HG03460 (cell line): ENCODE measurements around the gene ITPKA.
A peak's percentile ranks its signal among the peaks of the same experiment; 100 is the strongest.

ENCODE experiments used
- ATAC-seq: cut with Tn5 transposase; IDR thresholded peaks from one replicate; pipeline ENCODE4 v1.9.1; 2021; ENCODE audit not compliant: unreplicated experiment

The ITPKA gene

GRCh38 chr15:41489641-41490040 is 4.0 kb upstream of the ITPKA start:
- no peak for ATAC-seq

GRCh38 chr15:41490355-41490754 is 3.3 kb upstream of the ITPKA start:
- ATAC-seq, result no peak

GRCh38 chr15:41491889-41492288 is 1.8 kb upstream of the ITPKA start:
- no peak for ATAC-seq

- ATAC-seq, result no peak
Measured at GRCh38 chr15:41492597-41493204, 973 bp upstream of the ITPKA start.

GRCh38 chr15:41493902-41494189 is 172 bp downstream of the ITPKA start:
- ATAC-seq, result peak; percentile 13

- ATAC-seq, result peak; percentile 8
Measured at GRCh38 chr15:41494190-41494921, 682 bp downstream of the ITPKA start.

GRCh38 chr15:41494922-41495735 is 1.5 kb downstream of the ITPKA start:
- no peak for ATAC-seq

- ATAC-seq, result no peak
Measured at GRCh38 chr15:41495736-41496599, 2.3 kb downstream of the ITPKA start.

GRCh38 chr15:41498657-41499056 is 5.0 kb downstream of the ITPKA start:
- no peak for ATAC-seq

GRCh38 chr15:41499109-41499851 is 5.6 kb downstream of the ITPKA start:
- ATAC-seq, result no peak

- no peak for ATAC-seq
Measured at GRCh38 chr15:41501191-41501917, 7.7 kb downstream of the ITPKA start.

GRCh38 chr15:41501931-41502794 is 8.5 kb downstream of the ITPKA start:
- ATAC-seq, result no peak

- no peak for ATAC-seq
Measured at GRCh38 chr15:41502795-41503668, 9.4 kb downstream of the ITPKA start.

- ATAC-seq, result no peak
Measured at GRCh38 chr15:41503669-41504010, 10.0 kb downstream of the ITPKA start.

- no peak for ATAC-seq
Measured at GRCh38 chr15:41504751-41505492, 11.2 kb downstream of the ITPKA start.

- ATAC-seq, result no peak
Measured at GRCh38 chr15:41505776-41506175, 12.1 kb downstream of the ITPKA start.

- ATAC-seq, result no peak
Measured at GRCh38 chr15:41506796-41507341, 13.2 kb downstream of the ITPKA start.
